PC-3 (cell line): ENCODE measurements around the gene HECW1. TPM values are rescaled to one million over a fixed set of nuclear protein-coding genes. Genes with fewer than 3 reads are reported as not detected.

ENCODE experiments used
- ATAC-seq: fragments of 200-7000 bp; cut with Tn5 transposase; 2 replicates; pipeline ENCODE4 v1.9.1; 2020; ENCODE audit warnings: mild to moderate bottlenecking, moderate library complexity
- BruUV-seq: library from RNA; stranded (reverse); fragments of 400-500 nt; replicated peaks from 2 replicates; lab custom pipeline; 2021; lab: Mats Ljungman, UMichigan
- CTCF ChIA-PET: fragments of 300-600 bp; sonication (Branson Sonifier 250); formaldehyde crosslinking; loops from one replicate; lab custom pipeline; 2022; ENCODE audit warnings: antibody characterized with exemption; lab: Charles Lee
- POLR2A ChIA-PET: fragments of 300-600 bp; sonication (Branson Sonifier 250); formaldehyde crosslinking; loops from one replicate; lab custom pipeline; 2022; ENCODE audit warnings: antibody characterized with exemption; ENCODE audit not compliant: unreplicated experiment; lab: Charles Lee
- DNase-seq: peaks from one replicate; pipeline ENCODE4 v3.0.0-alpha.2; 2015
- H2AFZ ChIP-seq: fragments of 300-600 bp; sonication (generic); 2 replicates; pipeline ENCODE4 v1.6.0; 2016; ENCODE audit warnings: antibody characterized with exemption, low read length
- H3F3A ChIP-seq: fragments of 300-600 bp; sonication (generic); one replicate; pipeline ENCODE4 v1.6.0; 2017; ENCODE audit warnings: antibody characterized with exemption, low read length, control low read depth, mild to moderate bottlenecking; ENCODE audit not compliant: unreplicated experiment
- H3K27ac ChIP-seq: fragments of 300-600 bp; sonication (generic); 2 replicates; pipeline ENCODE4 v1.5.1; 2016; ENCODE audit warnings: mild to moderate bottlenecking, low read length
- H3K27me3 ChIP-seq: fragments of 300-600 bp; sonication (generic); 2 replicates; pipeline ENCODE4 v1.6.1; 2016; ENCODE audit warnings: low read length, mixed read lengths
- H3K36me3 ChIP-seq: fragments of 300-600 bp; sonication (generic); 2 replicates; pipeline ENCODE4 v1.6.1; 2016; ENCODE audit warnings: low read depth, mixed run types, low read length, mixed read lengths
- H3K4me1 ChIP-seq: fragments of 300-600 bp; sonication (generic); 2 replicates; pipeline ENCODE4 v1.5.1; 2016; ENCODE audit warnings: low read length; ENCODE audit not compliant: insufficient read depth
- H3K4me2 ChIP-seq: fragments of 300-600 bp; sonication (generic); 2 replicates; pipeline ENCODE4 v1.6.0; 2016; ENCODE audit warnings: low read length
- H3K4me3 ChIP-seq: fragments of 300-600 bp; sonication (generic); 2 replicates; pipeline ENCODE4 v1.5.1; 2016; ENCODE audit warnings: mild to moderate bottlenecking, low read length, mixed read lengths
- H3K79me2 ChIP-seq: fragments of 300-600 bp; sonication (generic); 2 replicates; pipeline ENCODE4 v1.6.1; 2017; ENCODE audit warnings: low read length, mixed read lengths
- H3K9ac ChIP-seq: fragments of 300-600 bp; sonication (generic); 2 replicates; pipeline ENCODE4 v1.6.0; 2016; ENCODE audit warnings: mild to moderate bottlenecking, low read length
- H3K9me2 ChIP-seq: fragments of 300-600 bp; sonication (generic); replicated peaks from 2 replicates; pipeline ENCODE4 v1.6.1; 2016; ENCODE audit warnings: mixed run types, low read length, mixed read lengths
- H3K9me3 ChIP-seq: fragments of 300-600 bp; sonication (generic); 2 replicates; pipeline ENCODE4 v1.6.1; 2016; ENCODE audit warnings: low read length, mixed read lengths
- H4K20me1 ChIP-seq: fragments of 300-600 bp; sonication (generic); 2 replicates; pipeline ENCODE4 v1.6.1; 2016; ENCODE audit warnings: low read length, mixed read lengths
- EZH2 ChIP-seq: fragments of 300-600 bp; sonication (generic); IDR thresholded peaks from one replicate; pipeline ENCODE4 v1.6.1; 2017; ENCODE audit warnings: antibody characterized with exemption, mild to moderate bottlenecking, low read length; ENCODE audit not compliant: unreplicated experiment
- EZH2phosphoT487 ChIP-seq: fragments of 300-600 bp; sonication (generic); IDR thresholded peaks from 2 replicates; pipeline ENCODE4 v1.6.1; 2018; ENCODE audit warnings: mild to moderate bottlenecking, antibody characterized with exemption, low read length, borderline replicate concordance
- intact Hi-C: fragments of 100-400 bp; cut with micrococcal nuclease; formaldehyde crosslinking; loops from 2 replicates; pipeline ENCODE4 v1.9.0; 2023
- total RNA-seq: library from RNA; depleted of rRNA; stranded (reverse); fragments of >200 nt; gene quantifications from 2 replicates; pipeline ENCODE4 v1.2.3, GENCODE V29; 2014
- TF ChIP-seq, protein P1 (sequence below): fragments of 300-600 bp; sonication (generic); conservative IDR thresholded peaks from 2 replicates; pipeline ENCODE4 v1.5.1; 2017; ENCODE audit warnings: antibody characterized with exemption, low read depth, mild to moderate bottlenecking, low read length

The HECW1 gene
- total RNA-seq, 1 experiment from 2014 or later: 3.0 TPM

GRCh38 chr7:43550427-43550826 is 438.0 kb downstream of the HECW1 start:
- H3K27ac ChIP-seq: no peak overlapping the region
- ATAC-seq (no peak), DNase-seq (no peak)
- TF ChIP-seq EZH2phosphoT487 (no peak), EZH2 (no peak)
- TF ChIP-seq, protein P1, sequence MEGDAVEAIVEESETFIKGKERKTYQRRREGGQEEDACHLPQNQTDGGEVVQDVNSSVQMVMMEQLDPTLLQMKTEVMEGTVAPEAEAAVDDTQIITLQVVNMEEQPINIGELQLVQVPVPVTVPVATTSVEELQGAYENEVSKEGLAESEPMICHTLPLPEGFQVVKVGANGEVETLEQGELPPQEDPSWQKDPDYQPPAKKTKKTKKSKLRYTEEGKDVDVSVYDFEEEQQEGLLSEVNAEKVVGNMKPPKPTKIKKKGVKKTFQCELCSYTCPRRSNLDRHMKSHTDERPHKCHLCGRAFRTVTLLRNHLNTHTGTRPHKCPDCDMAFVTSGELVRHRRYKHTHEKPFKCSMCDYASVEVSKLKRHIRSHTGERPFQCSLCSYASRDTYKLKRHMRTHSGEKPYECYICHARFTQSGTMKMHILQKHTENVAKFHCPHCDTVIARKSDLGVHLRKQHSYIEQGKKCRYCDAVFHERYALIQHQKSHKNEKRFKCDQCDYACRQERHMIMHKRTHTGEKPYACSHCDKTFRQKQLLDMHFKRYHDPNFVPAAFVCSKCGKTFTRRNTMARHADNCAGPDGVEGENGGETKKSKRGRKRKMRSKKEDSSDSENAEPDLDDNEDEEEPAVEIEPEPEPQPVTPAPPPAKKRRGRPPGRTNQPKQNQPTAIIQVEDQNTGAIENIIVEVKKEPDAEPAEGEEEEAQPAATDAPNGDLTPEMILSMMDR: no peak
- no peaks in the 10 kb centered on the region for H3K9me3 ChIP-seq
- no peaks in the 10 kb centered on the region for H3K36me3 ChIP-seq
- H3K4me1 ChIP-seq: no peaks in the 10 kb centered on the region
- no peaks in the 10 kb centered on the region for H3K79me2 ChIP-seq
- H3K27me3 ChIP-seq: no peaks in the 10 kb centered on the region
- no peak overlapping the region for H2AFZ ChIP-seq
- BruUV-seq: no TSS peak
- no peak overlapping the region for H3K9ac ChIP-seq
- H3K9me2 ChIP-seq: no peaks in the 10 kb centered on the region
- no peaks in the 10 kb centered on the region for H3F3A ChIP-seq
- H4K20me1 ChIP-seq: no peaks in the 10 kb centered on the region
- ChIA-PET POLR2A (no interaction called here), CTCF (no interaction called here)
- H3K4me2 ChIP-seq: no peak overlapping the region
- intact Hi-C loops: no loop called here
- no peak overlapping the region for H3K4me3 ChIP-seq

DNA sequence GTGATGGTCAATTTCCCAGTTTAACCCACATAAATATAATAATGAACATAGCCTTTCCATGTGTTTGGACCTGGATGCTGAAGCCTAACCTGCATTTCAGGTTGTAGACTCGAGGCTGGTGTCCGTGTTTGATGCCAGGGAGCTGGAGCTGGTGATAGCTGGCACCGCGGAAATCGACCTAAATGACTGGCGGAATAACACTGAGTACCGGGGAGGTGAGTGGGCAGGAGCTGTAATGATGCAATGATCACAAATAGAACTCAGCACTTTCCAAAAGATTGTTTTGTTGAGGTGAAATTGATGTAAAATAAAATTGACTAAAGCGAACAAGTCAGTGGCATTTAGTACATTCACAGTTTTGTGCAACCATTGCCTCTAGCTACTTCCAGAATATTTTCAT is 439.7 kb downstream of the HECW1 start:
- no peaks in the 10 kb centered on the region for H4K20me1 ChIP-seq
- intact Hi-C loops: no loop called here
- H3K4me2 ChIP-seq: no peak overlapping the region
- no peak overlapping the region for H3K27ac ChIP-seq
- CTCF ChIA-PET: no interaction called here
- no peak for TF ChIP-seq EZH2phosphoT487
- TF ChIP-seq, protein P1: no peak
- no peak for TF ChIP-seq EZH2
- H3K4me1 ChIP-seq: no peaks in the 10 kb centered on the region
- no peak overlapping the region for H2AFZ ChIP-seq
- H3K4me3 ChIP-seq: no peak overlapping the region
- no peaks in the 10 kb centered on the region for H3F3A ChIP-seq
- POLR2A ChIA-PET: no interaction called here
- no peaks in the 10 kb centered on the region for H3K27me3 ChIP-seq
- DNase-seq (no peak), ATAC-seq (no peak)
- H3K9me3 ChIP-seq: no peaks in the 10 kb centered on the region
- H3K79me2 ChIP-seq: no peaks in the 10 kb centered on the region
- H3K36me3 ChIP-seq: no peaks in the 10 kb centered on the region
- no peaks in the 10 kb centered on the region for H3K9me2 ChIP-seq
- H3K9ac ChIP-seq: no peak overlapping the region
- no TSS peak for BruUV-seq

- H3K4me2 ChIP-seq: no peak overlapping the region
- no peaks in the 10 kb centered on the region for H3K27me3 ChIP-seq
- H3K4me1 ChIP-seq: peaks cover 9% of the 10 kb centered on the region
- H3K9me3 ChIP-seq: no peaks in the 10 kb centered on the region
- no peaks in the 10 kb centered on the region for H3F3A ChIP-seq
- intact Hi-C loops: no loop called here
- H3K27ac ChIP-seq: no peak overlapping the region
- H3K4me3 ChIP-seq: no peak overlapping the region
- no peak overlapping the region for H2AFZ ChIP-seq
- BruUV-seq: no TSS peak
- no peaks in the 10 kb centered on the region for H4K20me1 ChIP-seq
- H3K36me3 ChIP-seq: no peaks in the 10 kb centered on the region
- H3K79me2 ChIP-seq: no peaks in the 10 kb centered on the region
- DNase-seq (no peak), ATAC-seq (no peak; the same call in 1 of the 2 replicates)
- TF ChIP-seq, protein P1: no peak
- TF ChIP-seq EZH2phosphoT487 (no peak), EZH2 (no peak)
- H3K9ac ChIP-seq: no peak overlapping the region
- H3K9me2 ChIP-seq: no peaks in the 10 kb centered on the region
- ChIA-PET POLR2A (no interaction called here), CTCF (no interaction called here)
Measured at GRCh38 chr7:43553999-43554398, 441.6 kb downstream of the HECW1 start.
